NK-92 (cell line): Measurements from ENCODE around the gene AFDN.
"Not testable (repeated sequence)": the region's sequence is repeated elsewhere in the genome, so short reads cannot be mapped to it uniquely, and the experiment has no call there.

ENCODE experiments used
- DNase-seq: peaks from one replicate; lab custom pipeline; 2025; ENCODE audit not compliant: unreplicated experiment; lab: John Stamatoyannopoulos, UW

Gene AFDN

DNA sequence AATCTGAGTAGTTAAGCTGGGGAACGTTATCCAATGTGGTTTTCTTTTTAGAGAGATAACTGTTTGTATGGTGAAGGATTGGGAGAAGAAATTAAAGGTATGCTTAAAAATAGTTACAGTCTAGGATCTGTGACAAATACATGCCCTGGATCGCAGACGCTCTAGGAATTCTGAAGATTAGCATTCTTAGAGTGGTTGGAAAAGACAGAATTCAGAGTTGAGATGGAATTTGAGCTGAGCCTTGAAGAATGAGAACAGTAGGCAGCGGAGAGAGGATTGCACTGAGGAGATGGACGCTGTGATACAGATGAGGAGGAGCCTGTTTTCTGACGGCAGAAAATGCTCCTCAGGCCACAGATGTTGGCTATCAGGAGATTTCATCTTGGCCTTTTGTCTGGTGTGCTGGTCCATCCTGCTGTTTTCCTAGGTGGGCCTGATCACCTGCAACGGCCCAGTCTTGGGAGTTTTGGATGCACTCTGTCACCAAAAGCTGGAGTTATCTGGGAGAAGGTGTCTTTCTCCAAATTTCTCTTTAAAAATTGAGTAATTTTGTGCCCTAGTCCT, 122.5 kb downstream of the AFDN start:
- DNase-seq = no peak

DNA sequence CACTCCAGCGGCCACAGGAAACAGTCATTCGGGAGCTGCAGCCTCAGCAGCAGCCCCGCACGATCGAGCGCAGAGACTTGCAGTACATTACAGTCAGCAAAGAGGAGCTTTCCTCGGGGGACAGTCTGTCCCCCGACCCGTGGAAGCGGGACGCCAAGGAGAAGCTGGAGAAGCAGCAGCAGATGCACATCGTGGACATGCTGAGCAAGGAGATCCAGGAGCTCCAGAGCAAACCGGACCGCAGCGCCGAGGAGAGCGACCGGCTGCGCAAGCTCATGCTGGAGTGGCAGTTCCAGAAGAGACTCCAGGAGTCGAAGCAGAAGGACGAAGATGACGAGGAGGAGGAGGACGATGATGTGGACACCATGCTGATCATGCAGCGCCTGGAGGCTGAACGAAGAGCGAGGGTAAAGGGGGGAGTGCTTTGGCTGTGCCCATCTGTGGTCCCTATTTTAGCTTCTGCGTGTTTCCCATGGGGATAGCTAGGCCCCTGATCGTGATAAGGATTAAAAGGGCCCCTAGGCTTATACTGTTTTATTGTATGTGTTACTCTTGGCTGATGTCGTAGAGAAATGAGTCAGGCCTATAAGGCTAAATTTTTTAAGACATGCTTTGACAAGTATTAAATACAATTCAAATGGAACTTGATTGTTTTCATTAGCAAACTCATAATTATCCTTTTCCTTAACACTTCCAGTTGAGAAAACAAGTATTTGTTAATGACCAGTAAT, 125.2 kb downstream of the AFDN start:
- DNase-seq = no peak

DNA sequence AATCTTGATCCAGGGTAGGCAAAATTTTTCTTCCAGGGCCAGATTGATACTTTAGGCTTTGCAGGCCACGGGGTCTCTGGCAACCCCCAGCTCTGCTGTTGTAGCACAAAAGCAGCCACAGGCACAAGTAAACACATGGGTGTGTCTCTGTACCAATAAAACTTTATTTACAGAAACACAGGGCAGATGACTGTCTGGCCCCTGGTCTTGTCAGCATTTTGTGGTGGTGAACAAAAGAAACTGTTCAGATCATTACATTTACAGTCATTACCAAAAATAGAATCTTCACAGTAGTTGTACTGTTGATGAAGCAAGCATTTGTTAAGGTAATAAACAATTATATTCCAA, 125.8 kb downstream of the AFDN start:
- DNase-seq = no peak

DNA sequence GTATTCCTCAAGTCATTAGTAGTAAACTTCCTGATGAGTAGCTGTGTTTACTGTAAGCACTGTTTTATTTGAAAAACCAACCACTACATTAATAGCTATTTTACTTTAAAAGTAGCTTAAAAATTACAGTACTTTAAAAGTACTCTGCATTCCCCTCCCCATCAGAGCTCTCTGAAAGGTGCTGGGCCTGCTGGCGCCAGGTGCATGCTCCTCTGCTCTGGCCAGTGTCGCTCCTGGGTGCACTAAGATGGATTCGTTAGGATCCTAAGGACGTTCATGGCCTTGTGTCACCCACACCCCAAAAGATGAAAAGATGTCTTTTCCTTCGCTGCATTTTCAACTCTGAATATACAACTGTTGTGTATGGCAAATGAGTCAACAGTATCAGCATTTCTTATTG, 126.8 kb downstream of the AFDN start:
- no peak for DNase-seq

DNA sequence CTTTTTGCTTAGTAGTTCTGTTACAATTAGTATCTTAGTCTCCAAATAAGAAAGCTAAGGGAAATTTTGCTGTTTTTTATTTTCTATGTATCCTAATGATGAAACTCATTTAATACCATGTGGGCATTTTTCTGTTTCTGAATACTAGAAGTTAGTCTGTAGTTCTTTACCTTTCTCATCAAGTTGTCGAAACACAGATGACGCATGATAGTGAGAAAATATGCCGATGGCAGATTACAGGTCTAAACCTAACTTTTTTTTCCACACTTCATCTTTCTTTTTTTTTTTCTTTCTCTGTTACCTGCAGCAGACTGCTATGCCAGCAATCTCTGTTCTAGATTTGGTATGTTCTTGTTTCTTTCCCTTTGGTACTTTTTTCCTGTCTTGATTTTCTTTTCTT, 127.4 kb downstream of the AFDN start:
- no peak for DNase-seq

DNA sequence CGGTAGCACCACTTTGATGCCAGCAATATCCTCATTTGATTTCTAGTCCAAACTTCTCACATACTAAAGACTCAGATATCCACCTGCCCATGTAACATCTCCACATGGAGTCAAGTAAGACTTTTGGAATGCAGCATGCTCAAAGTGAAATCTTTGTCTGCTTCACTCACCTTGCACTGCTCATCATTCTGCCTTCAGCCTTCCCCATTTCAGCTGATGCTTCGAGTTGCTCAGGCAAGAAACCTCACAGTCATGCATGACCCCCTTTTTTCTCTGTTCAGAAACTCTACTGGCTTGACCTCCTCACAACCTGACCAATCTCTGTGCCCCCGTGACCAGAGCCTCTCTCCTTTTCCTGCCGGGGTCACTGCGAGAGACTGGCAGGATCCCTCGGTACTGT, 129.8 kb downstream of the AFDN start:
- no peak for DNase-seq

DNA sequence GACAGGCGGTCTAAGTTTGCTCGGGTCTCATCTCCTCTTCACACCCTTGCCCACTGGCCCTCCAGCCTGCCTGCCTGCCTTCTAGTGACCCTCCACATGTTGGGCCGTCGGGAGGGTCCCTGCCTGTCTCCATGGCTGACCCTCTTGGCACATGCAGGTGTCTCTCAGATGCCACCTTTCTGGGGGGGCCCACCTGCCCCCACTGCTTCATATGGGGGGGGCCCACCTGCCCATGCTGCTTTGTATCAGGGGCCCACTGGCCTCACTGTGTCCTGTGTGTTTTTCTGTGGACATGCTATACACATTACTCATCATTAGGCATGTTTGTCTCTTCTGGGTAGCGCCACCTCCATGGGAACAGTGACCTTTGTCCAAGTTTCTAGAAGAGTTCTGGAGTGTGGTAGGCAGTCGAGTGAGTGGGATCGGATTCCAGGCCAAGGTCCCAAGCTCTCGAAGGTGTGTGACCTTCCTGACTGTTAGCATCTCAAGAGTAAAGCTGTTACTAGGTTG, 130.3 kb downstream of the AFDN start:
- no peak for DNase-seq

DNA sequence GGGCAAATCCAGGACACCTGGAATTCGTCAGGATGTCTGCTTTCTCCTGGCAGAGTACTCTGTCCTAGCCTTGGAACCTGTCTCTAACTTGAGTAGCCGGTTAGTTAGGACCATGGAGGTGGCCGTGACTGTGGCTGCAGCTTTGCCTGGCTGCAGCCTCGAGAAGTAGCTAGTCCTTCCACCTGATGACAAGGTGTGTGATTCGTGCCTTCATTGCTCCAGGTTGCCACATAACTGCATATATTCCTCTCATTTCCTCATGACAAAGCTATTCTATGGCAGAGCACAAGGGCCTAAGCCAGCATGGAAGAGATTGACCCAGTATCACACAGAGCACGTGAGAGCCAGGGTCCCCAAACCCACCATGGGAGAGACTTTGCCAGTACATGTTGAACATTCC, 130.9 kb downstream of the AFDN start:
- no peak for DNase-seq

DNA sequence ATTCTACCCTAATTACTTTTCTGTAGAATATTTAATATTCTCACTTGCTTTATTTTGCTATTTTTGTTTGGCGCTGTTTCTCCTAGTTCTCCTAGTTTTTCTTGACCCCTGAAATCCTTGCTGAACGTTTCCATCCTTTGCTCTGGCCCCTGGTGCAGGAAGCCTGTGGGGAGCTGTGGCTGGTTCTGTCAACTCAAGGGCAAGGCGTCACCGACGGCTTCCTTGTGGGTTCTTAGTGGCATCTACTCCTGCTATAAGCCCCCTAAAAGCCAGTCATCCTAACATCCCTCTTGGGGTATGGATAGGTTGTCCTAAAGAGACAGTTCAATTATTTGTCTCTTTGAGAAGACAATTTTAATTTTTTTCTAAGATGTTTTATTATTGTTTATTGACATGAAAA, 133.9 kb downstream of the AFDN start:
- DNase-seq = no peak

DNA sequence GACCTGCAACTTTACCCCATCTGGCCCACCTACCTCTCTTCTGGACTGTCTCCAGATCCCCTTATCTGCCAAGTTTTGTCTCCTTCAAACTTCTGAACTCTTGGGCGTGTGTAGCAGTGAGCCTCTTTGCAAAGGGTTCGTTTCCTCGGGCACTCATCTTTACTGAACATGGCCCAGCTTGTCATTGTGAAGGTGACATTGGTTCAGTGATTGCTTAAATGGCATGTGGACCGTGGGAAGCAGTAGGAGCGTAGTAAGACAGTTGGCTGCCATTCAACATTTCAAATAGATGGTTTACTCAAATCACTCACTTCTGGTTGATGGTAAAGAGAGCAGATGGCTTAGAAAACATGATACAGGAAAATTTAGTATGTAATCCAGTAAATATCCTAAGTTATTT, 136.0 kb downstream of the AFDN start:
- DNase-seq = no peak

DNA sequence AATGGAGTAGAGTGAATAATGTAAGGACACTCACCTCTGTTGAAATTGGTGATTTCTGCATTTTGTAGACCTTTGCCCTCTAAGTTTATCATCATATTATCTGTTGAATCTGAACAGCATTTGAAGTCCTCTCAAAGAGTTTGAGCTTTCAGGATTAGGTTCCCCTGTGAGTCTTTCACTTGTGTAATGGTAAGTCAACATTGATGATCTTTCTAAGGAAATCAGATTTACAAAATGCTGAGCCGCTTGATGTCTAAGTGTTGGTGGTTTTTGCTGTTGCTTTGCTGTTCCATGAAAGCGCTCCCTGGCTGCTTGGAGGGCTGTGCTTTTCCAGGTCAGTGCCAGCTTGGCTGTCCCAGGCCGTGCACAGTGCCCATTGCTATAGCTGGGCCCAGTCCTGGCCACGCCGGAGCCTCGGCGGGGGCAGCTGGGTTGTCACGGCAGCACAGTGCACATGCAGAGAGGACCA, 136.9 kb downstream of the AFDN start:
- DNase-seq = no peak

DNA sequence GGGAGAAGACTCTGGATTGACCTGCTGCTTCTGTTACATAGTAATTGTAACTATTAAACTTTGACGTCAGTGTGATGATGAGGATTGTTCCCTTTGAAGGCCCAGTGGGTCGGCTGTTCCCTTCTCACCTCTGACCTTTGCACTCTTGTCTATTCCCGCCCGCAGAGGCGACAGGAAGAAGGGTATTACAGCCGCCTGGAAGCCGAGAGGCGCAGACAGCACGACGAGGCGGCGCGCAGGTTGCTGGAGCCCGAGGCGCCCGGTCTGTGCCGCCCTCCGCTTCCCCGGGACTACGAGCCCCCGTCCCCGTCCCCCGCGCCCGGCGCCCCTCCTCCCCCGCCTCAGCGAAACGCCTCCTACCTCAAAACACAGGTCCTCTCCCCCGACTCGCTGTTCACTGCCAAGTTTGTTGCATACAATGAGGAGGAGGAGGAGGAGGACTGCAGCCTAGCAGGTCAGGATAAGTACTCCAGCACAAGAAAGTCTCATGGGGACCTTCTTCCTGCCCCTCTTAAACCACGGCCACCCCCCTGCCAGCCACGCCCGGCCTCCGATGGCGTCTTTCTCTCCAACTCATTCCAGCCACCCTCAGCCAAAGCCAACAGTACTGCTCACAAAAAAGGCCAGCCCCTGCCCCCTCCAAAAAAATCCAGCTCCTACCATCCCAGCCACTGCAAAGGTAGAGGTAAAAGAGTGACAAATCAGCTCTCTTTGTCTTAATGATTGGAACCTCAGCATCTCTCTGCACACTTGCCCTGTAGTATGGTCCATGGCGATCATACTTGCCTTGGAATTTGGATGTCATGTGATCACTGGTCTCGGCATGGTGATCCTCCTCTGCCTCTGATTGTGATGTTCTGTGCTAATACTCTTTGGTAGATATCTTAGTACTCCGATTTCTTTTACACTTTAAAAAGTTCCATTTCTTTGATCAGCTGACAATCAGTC, 139.2 kb downstream of the AFDN start:
- no peak for DNase-seq

DNA sequence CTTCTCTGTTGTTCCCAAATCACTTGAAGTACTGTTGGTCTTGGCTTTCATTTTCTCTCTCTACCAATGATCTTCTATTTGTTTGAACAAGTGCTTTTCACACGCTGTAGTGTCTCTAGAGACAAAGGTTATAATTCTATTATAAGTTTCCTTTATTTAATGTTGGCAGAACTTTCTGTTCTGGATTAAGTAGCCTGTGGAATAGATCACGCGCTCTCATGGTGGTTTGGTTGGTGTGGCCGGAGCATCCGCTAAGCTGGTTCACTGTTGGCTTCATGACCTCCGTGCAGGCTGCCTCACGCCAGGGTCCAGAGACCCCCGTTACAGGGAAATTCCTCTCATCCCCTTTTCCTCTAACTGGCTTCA, 139.8 kb downstream of the AFDN start:
- no peak for DNase-seq

DNA sequence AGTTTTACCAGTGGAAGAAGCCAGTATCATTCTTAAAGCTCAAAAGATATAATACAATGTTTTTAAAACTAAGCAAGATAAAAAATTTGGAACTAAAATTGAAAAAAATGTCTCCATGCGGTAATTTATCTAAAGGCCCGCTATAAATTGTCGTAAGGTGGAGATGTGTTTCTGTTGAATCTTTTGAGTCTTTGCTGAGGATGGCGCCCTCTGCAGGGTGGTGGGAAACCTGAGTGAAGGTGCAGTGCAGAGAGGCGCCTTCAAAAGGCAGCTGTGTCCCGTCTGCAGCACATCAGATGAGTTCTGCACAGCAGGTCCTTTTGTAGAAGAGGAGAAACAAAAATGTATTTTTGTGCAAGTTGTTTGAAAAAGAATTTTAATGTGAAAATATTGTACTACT, 141.4 kb downstream of the AFDN start:
- no peak for DNase-seq

DNA sequence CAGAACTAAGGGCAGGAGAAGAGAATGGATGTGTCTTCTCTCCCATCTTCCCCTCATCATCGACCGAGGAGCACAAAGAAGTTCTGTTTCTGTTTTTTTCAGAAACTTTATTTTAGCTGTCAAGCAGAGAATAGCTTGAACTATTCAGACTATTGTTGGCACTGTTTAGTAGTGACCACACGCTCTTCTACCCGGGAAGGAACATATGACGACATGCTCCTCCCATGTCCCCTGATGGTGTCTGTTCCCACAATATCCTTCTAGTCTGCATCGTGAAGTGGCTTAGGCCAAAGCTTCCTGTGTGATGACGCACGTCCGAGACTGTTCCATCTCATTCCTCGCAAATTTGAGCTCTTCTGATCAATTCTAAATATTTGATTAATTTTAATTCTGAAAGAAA, 143.5 kb downstream of the AFDN start:
- no peak for DNase-seq

DNA sequence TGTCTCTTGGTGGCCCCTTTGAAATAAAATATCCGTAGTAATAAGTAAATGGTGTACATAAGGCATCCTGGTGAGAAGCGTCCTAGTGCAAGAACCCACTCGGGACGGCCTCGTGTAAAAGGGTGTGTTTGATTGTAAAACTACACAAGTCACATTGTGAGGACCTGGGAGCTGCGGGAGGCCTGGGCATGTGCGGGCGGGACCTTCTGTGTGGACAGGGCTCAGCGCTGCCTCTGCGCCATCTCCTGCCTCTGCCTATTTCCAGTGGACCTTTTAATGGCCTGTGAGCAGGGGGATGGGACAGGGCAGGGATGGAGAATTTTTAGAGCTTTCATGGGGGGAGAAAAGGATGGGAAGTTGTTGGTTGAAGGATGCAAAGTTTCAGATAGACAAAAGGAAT, 145.5 kb downstream of the AFDN start:
- DNase-seq = no peak

DNA sequence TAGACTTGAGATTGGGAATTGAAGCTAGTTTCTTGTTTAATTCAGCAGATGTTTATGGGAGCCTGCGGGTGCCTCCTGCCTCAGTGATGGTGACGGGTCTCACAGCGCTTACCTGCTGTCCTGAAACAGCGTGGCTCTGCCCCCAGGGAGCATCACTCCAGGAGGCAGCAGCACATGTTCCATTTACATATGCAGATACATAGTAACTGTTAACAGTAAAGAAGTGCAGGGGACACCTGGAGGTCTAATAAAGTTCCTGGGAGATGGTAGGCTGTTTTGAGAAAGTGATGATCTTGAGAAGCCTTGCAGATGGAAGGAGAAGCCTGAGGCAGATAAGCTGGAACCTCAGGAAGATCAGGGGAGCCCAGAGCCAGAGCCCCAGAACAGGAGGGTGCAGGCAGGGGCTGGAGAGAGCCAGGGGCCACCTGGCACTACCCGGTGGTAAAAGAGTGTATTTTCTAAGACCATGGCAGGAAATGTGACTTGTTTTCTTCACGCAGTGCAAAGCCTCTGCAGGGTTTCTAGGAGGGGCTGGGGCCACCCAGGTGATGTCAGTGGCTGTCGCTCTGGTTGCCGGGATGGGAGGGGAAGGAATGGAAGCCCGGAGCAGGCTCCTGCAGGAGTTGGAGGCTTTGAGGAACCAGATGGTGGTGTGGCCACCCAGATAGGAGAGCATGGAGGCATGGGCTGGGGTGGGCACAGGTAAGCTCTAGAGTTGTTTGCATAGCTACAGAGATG, 146.6 kb downstream of the AFDN start:
- DNase-seq = no peak

DNA sequence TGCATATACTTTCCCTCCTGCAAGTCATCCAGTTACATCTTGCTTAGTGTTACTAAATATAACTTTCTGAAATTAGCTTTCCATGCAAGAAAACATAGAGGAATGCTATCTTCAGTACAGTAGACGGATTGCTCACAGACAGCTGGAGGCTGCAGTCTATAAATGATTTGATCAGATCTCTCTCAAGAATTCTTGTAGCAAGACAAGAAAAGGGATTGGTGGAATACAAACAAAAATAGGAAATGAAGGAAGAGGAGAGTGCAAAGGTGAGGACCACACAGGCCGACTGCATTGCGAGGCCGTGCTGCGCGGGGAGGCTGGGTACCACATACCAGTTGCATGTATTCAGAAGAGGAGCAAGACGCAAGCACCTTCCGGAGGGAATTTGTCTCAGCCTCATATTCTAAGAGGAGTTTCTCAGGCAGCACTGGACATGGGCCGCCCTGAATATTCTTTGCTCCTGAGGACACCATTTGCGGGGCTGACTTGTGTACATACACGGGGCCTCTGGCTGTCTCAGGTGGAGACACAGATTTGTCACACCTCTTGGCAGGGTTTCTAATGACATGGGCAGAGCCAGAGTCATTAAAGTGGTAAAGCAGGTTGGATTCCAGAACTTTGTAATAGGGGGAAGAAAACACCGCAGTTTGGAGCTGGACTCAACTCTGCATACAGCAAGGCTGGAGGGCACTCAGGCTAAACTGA, 148.1 kb downstream of the AFDN start:
- no peak for DNase-seq

DNA sequence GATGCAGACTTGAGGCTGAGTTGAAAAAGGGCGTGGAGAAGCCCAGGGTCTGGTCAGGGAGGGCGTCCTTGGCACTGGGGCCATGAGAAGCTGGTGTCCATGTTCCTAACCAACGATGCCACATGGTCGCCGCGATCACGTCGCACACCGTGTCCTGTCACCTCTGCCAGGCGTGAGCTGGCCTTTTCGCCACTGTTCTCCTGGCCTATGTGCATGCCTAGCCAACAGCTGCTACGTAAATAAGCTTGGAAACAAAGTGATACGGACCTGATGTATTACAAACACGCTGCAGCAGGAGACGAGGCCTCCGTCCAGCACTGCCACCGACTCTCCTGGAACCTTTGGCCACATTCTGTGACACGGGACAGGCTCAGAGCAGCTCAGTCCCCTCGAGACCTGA, 148.7 kb downstream of the AFDN start:
- no peak for DNase-seq

DNA sequence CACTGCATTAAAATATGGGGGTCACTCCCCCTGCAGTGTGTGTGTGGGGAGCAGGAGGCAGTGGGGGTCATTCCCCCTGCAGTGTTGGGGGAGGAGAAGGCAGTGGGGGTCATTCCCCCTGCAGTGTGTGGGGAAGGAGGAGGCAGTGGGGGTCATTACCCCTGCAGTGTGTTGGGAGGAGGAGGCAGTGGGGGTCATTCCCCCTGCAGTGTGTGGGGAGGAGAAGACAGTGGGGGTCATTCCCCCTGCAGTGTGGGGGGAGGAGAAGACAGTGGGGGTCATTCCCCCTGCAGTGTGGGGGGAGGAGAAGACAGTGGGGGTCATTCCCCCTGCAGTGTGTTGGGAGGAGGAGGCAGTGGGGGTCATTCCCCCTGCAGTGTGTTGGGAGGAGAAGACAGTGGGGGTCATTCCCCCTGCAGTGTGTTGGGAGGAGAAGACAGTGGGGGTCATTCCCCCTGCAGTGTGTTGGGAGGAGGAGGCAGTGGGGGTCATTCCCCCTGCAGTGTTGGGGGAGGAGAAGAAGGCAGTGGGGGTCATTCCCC, 149.5 kb downstream of the AFDN start:
- DNase-seq = not testable (repeated sequence)
